ENCODE results near the gene FBXL4. TPM values are rescaled to one million over a fixed set of nuclear protein-coding genes. Genes with fewer than 3 reads are reported as not detected.

Gene FBXL4
- total RNA-seq: 10 to 100 TPM; 12.4 to 12.7 TPM
- 9.6 TPM for polyA plus RNA-seq

DNA sequence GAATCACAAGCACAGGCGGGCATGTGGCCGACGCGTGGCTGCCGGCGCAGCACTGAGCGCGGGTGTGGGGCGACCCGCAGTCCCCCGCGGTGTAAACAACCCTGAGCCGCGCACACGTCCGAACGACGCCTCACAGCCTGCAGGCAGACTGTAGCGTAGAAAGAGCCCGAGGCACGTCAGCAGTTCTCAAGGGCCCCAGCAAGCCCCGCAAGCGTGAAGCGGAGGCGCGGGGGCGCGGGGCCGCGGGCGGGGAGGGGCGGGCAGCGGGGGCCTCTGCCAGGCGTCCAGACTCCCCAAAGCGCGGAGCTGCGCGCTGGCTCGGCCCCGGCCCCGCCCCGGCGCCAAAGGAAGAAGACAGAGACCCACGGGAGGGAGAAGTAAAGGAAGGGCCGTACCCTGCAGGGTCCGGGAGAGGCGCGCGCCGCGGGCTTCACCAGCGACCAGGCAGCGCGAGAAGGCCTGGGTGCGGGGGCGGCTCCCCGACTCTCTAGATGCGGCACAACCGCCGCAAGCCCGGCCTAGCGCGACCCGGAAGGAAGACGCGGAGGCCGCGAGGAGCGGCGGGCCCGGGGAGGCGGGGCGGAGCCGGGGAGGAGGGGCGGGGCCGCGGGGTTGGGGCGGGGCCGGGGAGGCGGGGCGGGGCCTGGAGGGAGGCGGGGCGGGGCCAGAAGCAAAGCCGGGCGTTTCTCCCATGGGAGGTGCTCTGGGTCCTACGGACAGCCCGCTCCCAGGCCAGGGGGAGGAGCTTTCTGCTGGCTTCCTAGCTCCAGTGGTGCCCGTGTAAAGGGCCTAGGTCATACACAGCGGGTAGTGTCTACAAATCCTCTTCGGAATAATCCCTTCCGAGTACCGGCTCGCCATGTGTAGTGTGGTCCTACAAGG lies at the start of gene FBXL4:
Gene FBXL4, minus strand, starts transcription at position 536 of the 882 bp plus-strand sequence. CDS start 20,958 bp downstream, outside the sequence.
- H3K27ac ChIP-seq (ENCODE audit: low read depth, low read length): peak within 1 kb of the TSS; percentile 78
- POLR2A ChIA-PET: interaction anchor here (0.5 to 1.4 kb wide), 2 partner anchors 118 to 478 kb away, joined by 3 to 7 read pairs; no protein-coding TSS in a partner anchor
- H3K4me1 ChIP-seq (ENCODE audit: insufficient read depth, low read length): peaks cover 17% of the 10 kb centered on the region
- H3K36me3 ChIP-seq (ENCODE audit: insufficient read depth, low read length): no peaks in the 10 kb centered on the region
- CTCF ChIA-PET: no interaction called here
- peak; percentile 71 to 84 (median 79) for DNase-seq
- Mint-ChIP-seq H3K4me3 (peak within 1 kb of the TSS; percentile 89 to 99 (median 95)), H3K4me1 (peaks cover 35 to 46% (median 42%) of the 10 kb centered on the region in 3 donors), H3K27ac (peak within 1 kb of the TSS; percentile 73 to 96 (median 92)), H3K27me3 (peaks cover 0 to 2% of the 10 kb centered on the region in 2 donors), H3K9me3 (peaks cover 0 to 9% (median under 1%) of the 10 kb centered on the region in 5 donors), H3K36me3 (peaks cover 0 to 11% (median 0%) of the 10 kb centered on the region in 3 donors)
- H3K27me3 ChIP-seq (ENCODE audit: insufficient read depth, low read length, poor library complexity, severe bottlenecking): no peaks in the 10 kb centered on the region
- peak within 1 kb of the TSS; percentile 66 for H3K4me3 ChIP-seq (ENCODE audit: low read length)
- H3K9me3 ChIP-seq (ENCODE audit: low read length): no peaks in the 10 kb centered on the region

DNA sequence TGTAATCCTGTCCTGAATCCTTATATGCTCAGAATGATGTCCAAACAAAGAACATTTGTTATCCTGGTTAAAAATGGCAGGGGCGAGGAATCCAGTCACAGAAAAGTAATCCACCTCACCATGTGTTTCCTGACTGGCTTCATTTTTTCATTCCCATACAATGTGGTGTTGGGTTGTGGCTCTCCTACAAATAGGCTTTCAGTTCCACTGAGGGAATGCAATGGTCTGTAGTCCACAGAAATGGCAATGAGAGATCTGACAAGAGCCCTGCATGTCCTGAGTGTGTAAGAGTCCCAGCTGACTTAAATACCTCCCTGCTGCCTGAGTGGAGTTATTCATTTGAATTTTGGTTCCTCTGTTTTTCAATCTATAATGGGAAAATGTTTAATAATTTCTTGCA lies 47.4 kb upstream of the FBXL4 start:
- Histone ChIP-seq H3K36me3 (ENCODE audit: insufficient read depth, low read length) (no peaks in the 10 kb centered on the region), H3K9me3 (ENCODE audit: low read length) (no peaks in the 10 kb centered on the region), H3K4me1 (ENCODE audit: insufficient read depth, low read length) (no peaks in the 10 kb centered on the region), H3K27me3 (ENCODE audit: insufficient read depth, low read length, poor library complexity, severe bottlenecking) (no peaks in the 10 kb centered on the region), H3K27ac (ENCODE audit: low read depth, low read length) (no peak overlapping the region), H3K4me3 (ENCODE audit: low read length) (no peak overlapping the region)
- Mint-ChIP-seq H3K9me3 (no peaks in the 10 kb centered on the region), H3K4me3 (no peak overlapping the region), H3K36me3 (no peaks in the 10 kb centered on the region), H3K4me1 (no peaks in the 10 kb centered on the region), H3K27ac (no peak overlapping the region), H3K27me3 (peaks cover 7 to 39% of the 10 kb centered on the region in 2 donors)
- CTCF ChIA-PET: no interaction called here
- POLR2A ChIA-PET: no interaction called here
- no peak for DNase-seq

DNA sequence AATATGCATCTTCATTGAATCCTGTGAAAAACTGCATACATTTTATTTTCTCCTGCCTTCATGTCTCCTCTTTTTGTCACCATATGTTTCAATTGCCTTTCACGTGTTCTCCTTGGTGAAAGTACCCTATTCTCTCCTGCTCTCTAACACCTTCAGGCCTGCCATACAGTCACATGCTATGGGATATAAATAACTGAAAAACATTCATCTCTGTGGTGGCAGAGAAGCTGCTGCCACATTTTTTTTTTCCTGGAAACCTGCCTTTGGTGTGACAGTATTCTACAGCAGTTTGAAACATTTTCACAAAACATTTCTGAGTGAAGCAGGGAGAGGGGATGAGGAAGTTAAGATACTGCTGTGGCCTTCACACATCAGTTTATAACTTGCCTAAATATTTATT lies 44.8 kb upstream of the FBXL4 start:
- DNase-seq: no peak
- H3K27ac ChIP-seq (ENCODE audit: low read depth, low read length): no peak overlapping the region
- H3K36me3 ChIP-seq (ENCODE audit: insufficient read depth, low read length): no peaks in the 10 kb centered on the region
- Mint-ChIP-seq H3K27me3 (peaks cover 13 to 49% of the 10 kb centered on the region in 2 donors), H3K4me3 (no peak overlapping the region), H3K9me3 (no peaks in the 10 kb centered on the region), H3K36me3 (no peaks in the 10 kb centered on the region), H3K4me1 (no peaks in the 10 kb centered on the region), H3K27ac (no peak overlapping the region)
- ChIA-PET CTCF (no interaction called here), POLR2A (no interaction called here)
- no peaks in the 10 kb centered on the region for H3K4me1 ChIP-seq (ENCODE audit: insufficient read depth, low read length)
- H3K4me3 ChIP-seq (ENCODE audit: low read length): no peak overlapping the region
- no peaks in the 10 kb centered on the region for H3K9me3 ChIP-seq (ENCODE audit: low read length)
- no peaks in the 10 kb centered on the region for H3K27me3 ChIP-seq (ENCODE audit: insufficient read depth, low read length, poor library complexity, severe bottlenecking)

DNA sequence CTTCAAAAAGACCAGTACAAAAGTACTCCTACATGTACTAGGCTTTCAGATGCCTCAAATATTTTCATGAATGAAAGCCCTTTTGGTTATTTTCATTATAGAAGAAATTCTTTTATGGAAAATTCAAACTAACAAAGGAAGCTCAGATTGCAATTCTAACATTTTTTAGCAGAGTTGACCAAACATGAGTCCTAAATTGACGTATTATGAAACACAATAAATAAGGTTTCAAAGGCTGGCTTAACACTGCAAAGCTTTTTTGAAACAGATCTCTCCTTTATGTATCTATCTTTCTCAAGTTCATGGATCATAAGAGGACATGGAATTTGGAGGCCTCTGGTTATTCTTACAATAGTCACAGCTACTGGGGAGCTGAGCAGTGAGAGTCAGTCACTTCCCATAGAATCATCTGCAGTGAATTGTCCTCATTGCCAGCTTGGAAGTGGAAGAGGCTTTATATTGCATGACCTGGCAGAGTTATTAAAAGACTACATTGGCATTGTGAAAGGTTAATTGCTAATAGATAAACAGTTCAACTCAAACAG lies 38.4 kb upstream of the FBXL4 start:
- Mint-ChIP-seq H3K4me3 (no peak overlapping the region), H3K27ac (no peak overlapping the region), H3K9me3 (peaks cover 0 to 1% (median 0%) of the 10 kb centered on the region in 5 donors), H3K36me3 (no peaks in the 10 kb centered on the region), H3K27me3 (peaks cover 14 to 33% of the 10 kb centered on the region in 2 donors), H3K4me1 (no peaks in the 10 kb centered on the region)
- POLR2A ChIA-PET: no interaction called here
- Histone ChIP-seq H3K36me3 (ENCODE audit: insufficient read depth, low read length) (no peaks in the 10 kb centered on the region), H3K9me3 (ENCODE audit: low read length) (no peaks in the 10 kb centered on the region), H3K4me1 (ENCODE audit: insufficient read depth, low read length) (no peaks in the 10 kb centered on the region), H3K27me3 (ENCODE audit: insufficient read depth, low read length, poor library complexity, severe bottlenecking) (no peaks in the 10 kb centered on the region), H3K4me3 (ENCODE audit: low read length) (no peak overlapping the region), H3K27ac (ENCODE audit: low read depth, low read length) (no peak overlapping the region)
- CTCF ChIA-PET: no interaction called here
- DNase-seq: no peak

DNA sequence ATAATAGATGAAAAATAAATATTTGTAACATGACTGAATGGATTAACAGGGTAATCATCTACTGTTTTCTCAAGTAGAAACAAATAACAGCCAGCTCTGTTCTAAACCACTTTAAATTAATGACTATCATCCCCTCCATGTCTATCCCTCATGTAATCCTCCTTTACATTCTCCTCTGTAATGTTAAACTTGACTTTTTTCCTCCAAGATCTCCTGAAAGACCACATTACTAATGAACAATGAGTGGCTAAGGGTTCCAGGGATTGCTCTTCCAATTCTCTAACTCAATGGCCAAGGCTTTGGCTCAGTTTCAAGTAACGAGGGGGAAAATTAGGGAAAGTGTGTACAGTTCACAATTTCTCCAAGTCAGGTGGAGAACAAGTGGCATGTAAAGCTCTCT lies 37.6 kb upstream of the FBXL4 start:
- Mint-ChIP-seq H3K27me3 (peaks cover 14 to 33% of the 10 kb centered on the region in 2 donors), H3K27ac (no peak overlapping the region), H3K4me1 (no peaks in the 10 kb centered on the region), H3K36me3 (no peaks in the 10 kb centered on the region), H3K4me3 (no peak overlapping the region), H3K9me3 (peaks cover 0 to 3% (median 0%) of the 10 kb centered on the region in 5 donors)
- no peak for DNase-seq
- no peaks in the 10 kb centered on the region for H3K9me3 ChIP-seq (ENCODE audit: low read length)
- no peak overlapping the region for H3K27ac ChIP-seq (ENCODE audit: low read depth, low read length)
- H3K27me3 ChIP-seq (ENCODE audit: insufficient read depth, low read length, poor library complexity, severe bottlenecking): no peaks in the 10 kb centered on the region
- H3K4me3 ChIP-seq (ENCODE audit: low read length): no peak overlapping the region
- no peaks in the 10 kb centered on the region for H3K4me1 ChIP-seq (ENCODE audit: insufficient read depth, low read length)
- ChIA-PET CTCF (no interaction called here), POLR2A (no interaction called here)
- H3K36me3 ChIP-seq (ENCODE audit: insufficient read depth, low read length): no peaks in the 10 kb centered on the region

DNA sequence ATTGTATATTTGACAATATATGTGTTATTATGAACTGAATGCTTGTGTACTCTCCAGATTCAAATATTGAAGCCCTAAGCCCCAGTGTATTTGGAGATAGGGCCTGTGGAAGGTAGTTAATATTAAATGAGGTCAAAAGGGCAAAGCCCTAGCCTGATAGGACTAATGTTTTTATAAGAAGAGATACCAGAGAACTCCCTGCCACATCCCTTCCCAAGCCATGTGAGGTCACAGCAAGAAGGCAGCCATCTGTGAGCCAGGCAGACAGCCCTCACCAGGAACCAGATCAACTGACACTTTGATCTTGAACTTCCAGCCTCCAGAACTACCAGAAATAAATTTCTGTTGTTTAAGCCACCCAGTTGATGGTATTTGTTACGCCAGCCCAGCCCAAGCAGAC lies 36.4 kb upstream of the FBXL4 start:
- ChIA-PET POLR2A (no interaction called here), CTCF (no interaction called here)
- H3K9me3 ChIP-seq (ENCODE audit: low read length): no peaks in the 10 kb centered on the region
- Mint-ChIP-seq H3K4me1 (peaks cover 0 to 2% (median under 1%) of the 10 kb centered on the region in 3 donors), H3K4me3 (no peak overlapping the region), H3K36me3 (no peaks in the 10 kb centered on the region), H3K9me3 (peaks cover 0 to 3% (median 0%) of the 10 kb centered on the region in 5 donors), H3K27ac (no peak overlapping the region), H3K27me3 (peaks cover 12 to 30% of the 10 kb centered on the region in 2 donors)
- H3K4me1 ChIP-seq (ENCODE audit: insufficient read depth, low read length): no peaks in the 10 kb centered on the region
- H3K36me3 ChIP-seq (ENCODE audit: insufficient read depth, low read length): no peaks in the 10 kb centered on the region
- H3K27me3 ChIP-seq (ENCODE audit: insufficient read depth, low read length, poor library complexity, severe bottlenecking): no peaks in the 10 kb centered on the region
- DNase-seq: no peak
- H3K4me3 ChIP-seq (ENCODE audit: low read length): no peak overlapping the region
- no peak overlapping the region for H3K27ac ChIP-seq (ENCODE audit: low read depth, low read length)

DNA sequence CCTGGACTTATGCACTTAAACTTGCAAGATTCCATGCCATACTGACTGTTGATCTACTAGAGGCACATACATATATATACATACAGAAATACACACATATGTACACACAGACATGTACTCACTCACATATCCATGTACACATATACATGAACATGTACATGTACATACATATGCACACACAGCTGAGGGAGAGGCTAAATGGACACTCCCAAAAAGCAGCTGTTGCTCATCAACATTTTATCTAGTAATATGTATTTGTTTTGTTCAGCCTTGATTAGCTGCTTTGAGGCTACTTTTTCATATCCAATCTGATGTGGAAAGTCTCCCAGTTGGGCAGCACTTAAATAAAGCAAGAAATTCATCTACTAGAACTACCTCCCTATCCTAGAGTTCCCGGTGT lies 33.7 kb upstream of the FBXL4 start:
- ChIA-PET CTCF (no interaction called here), POLR2A (no interaction called here)
- no peak overlapping the region for H3K27ac Mint-ChIP-seq
- peaks cover 0 to 3% (median 0%) of the 10 kb centered on the region in 5 donors for H3K9me3 Mint-ChIP-seq
- no peaks in the 10 kb centered on the region for H3K9me3 ChIP-seq (ENCODE audit: low read length)
- peaks cover 5 to 16% of the 10 kb centered on the region in 2 donors for H3K27me3 Mint-ChIP-seq
- DNase-seq: no peak
- H3K27me3 ChIP-seq (ENCODE audit: insufficient read depth, low read length, poor library complexity, severe bottlenecking): no peaks in the 10 kb centered on the region
- H3K4me3 ChIP-seq (ENCODE audit: low read length): no peak overlapping the region
- no peaks in the 10 kb centered on the region for H3K36me3 Mint-ChIP-seq
- no peak overlapping the region for H3K4me3 Mint-ChIP-seq
- H3K36me3 ChIP-seq (ENCODE audit: insufficient read depth, low read length): no peaks in the 10 kb centered on the region
- peaks cover 6 to 18% (median 7%) of the 10 kb centered on the region in 3 donors for H3K4me1 Mint-ChIP-seq
- H3K27ac ChIP-seq (ENCODE audit: low read depth, low read length): no peak overlapping the region
- no peaks in the 10 kb centered on the region for H3K4me1 ChIP-seq (ENCODE audit: insufficient read depth, low read length)

DNA sequence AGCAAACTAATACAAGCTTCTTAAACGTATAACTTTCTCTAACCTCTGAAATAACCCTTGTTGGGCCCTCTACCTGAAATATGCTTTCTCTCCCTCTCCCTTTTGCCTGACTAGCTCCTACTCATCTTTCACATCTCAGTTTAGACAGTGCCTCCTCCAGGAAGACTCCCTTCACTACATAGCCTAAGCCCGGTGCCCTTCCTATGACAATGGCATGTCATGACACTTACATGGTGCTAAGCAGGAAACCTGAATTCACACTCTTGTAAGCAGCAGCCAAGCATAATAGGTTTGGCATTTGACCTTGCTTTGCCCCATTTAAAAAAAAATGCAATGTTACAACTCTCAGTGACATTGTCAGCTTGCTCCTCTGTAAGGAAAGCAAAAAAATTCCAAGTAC lies 33.1 kb upstream of the FBXL4 start:
- no peaks in the 10 kb centered on the region for H3K9me3 ChIP-seq (ENCODE audit: low read length)
- Mint-ChIP-seq H3K36me3 (no peaks in the 10 kb centered on the region), H3K27me3 (peaks cover 3 to 12% of the 10 kb centered on the region in 2 donors), H3K4me1 (peaks cover 6 to 18% (median 7%) of the 10 kb centered on the region in 3 donors), H3K27ac (no peak overlapping the region), H3K9me3 (peaks cover 0 to 3% (median 0%) of the 10 kb centered on the region in 5 donors), H3K4me3 (no peak overlapping the region)
- no peak for DNase-seq
- H3K36me3 ChIP-seq (ENCODE audit: insufficient read depth, low read length): no peaks in the 10 kb centered on the region
- ChIA-PET CTCF (no interaction called here), POLR2A (no interaction called here)
- H3K27ac ChIP-seq (ENCODE audit: low read depth, low read length): no peak overlapping the region
- no peaks in the 10 kb centered on the region for H3K4me1 ChIP-seq (ENCODE audit: insufficient read depth, low read length)
- no peak overlapping the region for H3K4me3 ChIP-seq (ENCODE audit: low read length)
- no peaks in the 10 kb centered on the region for H3K27me3 ChIP-seq (ENCODE audit: insufficient read depth, low read length, poor library complexity, severe bottlenecking)

All from CD8-positive, alpha-beta memory T cell (primary cell).